ENCODE data around the gene BMX.

The BMX gene

DNA sequence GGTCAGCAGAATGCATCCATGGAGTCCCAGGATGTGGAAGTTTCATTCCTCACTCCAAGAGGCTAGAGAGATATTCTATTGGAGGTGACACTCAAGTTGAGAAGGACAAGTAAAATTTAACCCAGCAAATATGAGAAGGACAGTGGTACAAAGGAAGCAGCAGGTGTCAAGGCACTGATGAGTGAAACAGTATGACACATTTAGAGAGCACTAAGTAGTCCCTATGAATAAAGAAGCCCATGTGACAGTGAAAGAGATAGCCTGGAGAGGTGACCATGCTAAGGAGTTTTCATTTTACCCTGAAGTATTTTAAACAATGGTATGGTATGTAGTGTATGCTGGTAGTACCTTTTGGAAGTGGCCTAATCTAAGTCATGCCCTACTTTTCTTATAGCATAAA, 9.2 kb downstream of the BMX start:
- DNase-seq, result no peak

DNA sequence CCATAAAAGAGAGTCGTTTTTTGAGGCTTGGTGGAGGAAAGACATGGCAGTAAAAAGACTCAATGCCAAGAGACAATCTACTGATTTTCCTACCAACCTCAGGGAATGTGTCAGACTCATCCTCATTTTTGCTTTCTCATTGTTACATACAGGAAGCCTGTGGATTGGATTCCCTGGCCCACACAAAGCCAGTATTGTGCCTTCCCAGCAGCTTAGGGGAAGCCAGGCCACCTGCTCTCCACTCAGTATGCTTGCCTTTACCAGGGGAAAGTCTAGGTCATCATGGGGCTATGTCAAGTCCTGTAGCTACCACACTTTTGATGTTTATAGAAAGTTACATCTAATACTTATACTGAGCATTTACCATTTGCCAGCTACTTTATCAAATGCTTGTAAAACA, 11.0 kb downstream of the BMX start:
- DNase-seq, result no peak

DNA sequence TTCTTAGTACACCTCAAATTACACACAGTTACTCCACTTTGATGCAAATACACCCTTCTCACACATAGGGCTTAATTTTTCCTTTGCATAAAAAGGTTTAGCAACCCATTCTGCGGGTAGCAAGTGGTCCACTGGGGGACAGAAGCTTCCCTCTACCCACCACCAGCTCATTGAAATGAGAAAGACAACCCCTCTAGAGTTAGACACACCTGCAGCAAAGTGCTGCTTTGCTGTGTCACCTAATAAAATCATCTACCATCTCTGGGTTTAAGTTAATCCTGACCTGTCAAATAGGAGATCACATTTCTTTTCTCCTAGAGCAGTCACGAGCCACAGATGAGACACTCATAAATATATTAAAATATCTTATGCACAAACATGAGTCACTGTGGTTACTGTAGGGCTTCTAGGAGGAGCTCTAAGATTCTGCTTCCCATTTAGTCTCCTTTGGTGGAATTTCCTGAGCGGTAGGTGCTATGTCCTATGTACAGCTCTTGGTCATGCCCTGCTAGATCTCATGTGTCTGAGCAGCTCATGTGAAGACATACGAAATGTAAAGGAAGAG, 11.9 kb downstream of the BMX start:
- peak; percentile 15 for DNase-seq

DNA sequence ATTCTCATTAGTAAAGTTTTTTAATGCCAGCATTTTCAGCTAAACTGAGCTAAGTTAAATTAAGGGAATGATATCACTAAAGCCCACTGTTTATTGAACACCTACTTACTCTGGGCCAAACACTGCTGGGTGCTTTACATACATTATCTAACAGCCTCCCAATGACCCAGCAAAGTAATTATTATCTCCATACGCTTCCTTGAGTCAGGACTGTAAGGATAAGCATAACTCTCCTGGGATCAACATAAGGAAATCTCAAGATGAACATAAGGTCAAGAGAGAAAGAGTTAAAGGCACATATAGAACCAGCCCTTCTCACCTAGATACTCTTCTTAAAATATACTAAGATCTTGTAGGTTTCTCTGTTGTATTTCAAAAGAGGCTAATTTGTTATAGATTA, 13.7 kb downstream of the BMX start:
- DNase-seq, result no peak

DNA sequence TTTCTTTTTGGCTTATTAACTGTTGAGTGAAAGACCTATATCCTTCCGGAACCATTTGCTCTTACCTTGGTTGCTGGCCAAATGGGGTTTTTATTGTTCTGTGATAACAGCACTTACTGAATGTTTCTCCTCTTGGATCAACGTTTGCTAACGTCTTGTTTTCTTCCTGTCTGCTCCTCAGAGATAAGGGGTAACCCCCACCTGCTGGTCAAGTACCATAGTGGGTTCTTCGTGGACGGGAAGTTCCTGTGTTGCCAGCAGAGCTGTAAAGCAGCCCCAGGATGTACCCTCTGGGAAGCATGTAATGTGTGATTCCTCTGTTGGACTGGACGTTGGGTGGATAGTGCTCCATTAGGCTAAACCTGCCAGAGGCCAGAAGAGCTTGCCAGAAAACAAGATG, 15.3 kb downstream of the BMX start:
- no peak for DNase-seq

GRCh38 chrX:15522464-15522863, 21.9 kb downstream of the BMX start:
- no peak for DNase-seq

GRCh38 chrX:15523088-15523487, 22.5 kb downstream of the BMX start:
- no peak for DNase-seq

GRCh38 chrX:15524417-15524816, 23.8 kb downstream of the BMX start:
- DNase-seq, result peak; percentile 22

GRCh38 chrX:15525664-15526416, 25.2 kb downstream of the BMX start:
- DNase-seq, result no peak

DNA sequence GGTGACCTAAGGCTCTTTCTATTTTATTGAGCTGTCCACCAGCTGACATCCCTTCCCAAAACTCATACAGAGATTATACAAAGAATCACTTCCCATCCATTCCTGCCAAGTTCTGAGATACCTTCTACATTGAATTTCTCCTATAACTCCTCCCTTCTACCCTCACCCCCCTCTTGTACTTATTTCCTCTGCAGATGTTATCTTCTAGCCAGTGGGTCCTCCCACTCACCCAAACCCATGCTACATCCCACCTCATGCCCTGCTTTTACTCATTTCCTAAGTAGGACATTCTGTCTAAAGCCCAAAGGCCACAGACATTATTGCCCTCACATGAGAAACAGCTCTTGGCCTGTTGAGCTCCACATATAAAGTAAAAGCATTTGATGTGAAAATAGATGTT, 28.6 kb downstream of the BMX start:
- no peak for DNase-seq

DNA sequence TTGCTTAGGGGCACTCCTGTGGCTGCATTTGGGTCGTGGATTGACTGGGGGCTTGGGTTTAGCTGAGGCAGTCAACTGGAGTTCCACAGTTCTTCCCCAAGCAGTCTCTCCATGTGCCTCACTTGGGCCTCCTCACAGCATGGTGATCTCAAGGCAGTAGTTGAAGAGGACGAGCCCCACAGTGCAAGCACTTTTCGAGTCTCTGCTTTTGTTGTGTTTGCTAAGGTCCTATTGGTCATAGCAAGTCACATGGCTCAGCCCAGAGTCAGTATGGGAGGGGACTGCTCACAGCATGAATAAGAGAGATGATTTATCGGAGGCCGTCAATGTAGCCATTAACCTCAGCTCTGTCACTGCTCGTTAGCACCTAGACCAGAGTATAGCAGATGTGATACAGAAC, 29.7 kb downstream of the BMX start:
- no peak for DNase-seq

DNA sequence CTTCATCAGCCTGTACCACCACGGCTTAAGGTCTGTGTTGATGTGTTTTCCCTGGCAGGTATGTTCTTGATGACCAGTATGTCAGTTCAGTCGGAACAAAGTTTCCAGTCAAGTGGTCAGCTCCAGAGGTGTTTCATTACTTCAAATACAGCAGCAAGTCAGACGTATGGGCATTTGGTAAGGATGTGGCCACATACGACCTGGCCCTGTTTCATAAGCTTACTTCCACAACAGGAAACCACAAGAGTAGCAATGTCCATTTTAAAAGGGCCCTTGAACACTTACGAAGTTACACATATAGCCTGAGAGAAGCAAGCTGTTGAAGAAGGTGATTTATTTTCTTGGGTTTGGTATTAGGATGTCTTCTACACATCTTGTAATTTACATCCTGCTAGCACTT, 46.1 kb downstream of the BMX start:
- DNase-seq, result no peak

- no peak for DNase-seq
Observed at GRCh38 chrX:15547356-15547755, 46.7 kb downstream of the BMX start.

DNA sequence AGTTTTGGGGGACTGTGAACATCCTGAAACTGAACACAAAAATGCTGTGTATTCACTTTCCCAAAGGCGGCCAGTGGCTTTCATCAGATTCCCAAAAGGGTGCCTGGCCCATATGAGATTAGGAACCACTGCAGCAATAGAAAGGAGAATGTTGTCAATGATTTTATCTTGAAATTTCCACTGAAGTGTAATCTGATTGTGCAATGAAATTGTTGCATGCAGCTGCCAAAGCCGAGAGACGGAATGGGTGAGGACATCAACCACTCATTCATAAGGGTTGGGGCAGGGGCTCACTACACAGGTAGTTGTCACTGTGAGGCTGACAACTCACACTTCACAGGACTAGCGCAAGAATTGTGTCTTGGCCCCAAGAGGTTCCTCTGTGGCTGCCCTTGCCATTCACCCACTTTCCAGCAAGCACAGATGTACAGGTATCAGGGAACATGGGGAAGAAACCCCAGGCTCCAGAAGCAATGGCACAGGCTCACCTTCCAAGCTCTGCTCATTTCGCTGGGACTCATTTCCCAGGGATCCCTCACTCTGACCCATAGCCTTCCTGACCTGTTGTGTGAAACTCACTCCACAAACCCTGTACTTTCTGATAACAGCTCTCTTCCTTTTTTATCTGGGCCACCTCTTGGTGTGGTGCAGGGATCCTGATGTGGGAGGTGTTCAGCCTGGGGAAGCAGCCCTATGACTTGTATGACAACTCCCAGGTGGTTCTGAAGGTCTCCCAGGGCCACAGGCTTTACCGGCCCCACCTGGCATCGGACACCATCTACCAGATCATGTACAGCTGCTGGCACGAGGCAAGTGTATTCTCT, 48.8 kb downstream of the BMX start:
- no peak for DNase-seq

DNA sequence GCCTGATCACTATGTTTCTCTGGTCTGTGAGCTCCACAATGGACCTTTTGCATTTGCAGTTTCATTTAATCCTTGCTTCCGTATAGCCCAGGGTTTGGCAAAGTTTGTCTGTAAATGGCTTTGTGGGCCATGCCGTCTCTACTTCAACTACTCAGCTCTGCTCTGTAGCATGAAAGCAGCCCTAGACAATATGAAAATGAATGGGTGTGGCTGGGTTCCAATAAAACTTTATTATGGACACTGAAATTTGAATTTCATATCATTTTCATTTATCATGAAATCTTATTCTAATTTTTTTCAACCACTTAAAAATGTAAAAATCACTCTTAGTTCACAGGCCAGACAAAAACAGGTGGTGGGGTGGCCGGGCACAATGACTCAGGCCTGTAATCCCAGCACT, 58.6 kb downstream of the BMX start:
- DNase-seq, result no peak

- no peak for DNase-seq
Observed at GRCh38 chrX:15560924-15561323, 60.3 kb downstream of the BMX start.

DNA sequence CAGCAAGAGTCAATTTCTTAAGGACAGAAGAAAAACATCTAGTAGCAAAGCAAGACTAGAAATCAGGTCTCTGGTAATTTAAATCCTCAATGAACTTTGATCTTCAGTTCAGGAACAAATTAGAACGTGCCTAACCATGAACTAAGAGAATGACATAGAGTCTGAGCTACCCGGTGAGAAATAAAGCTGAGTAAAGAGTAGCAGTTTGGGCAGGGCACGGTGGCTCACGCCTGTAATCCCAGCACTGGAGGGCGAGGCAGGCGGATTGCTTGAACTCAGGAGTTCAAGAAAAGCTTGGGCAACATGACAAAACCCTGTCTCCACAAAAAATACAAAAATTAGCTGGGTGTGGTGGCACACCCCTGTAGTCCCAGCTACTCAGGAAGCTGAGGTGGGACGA, 62.4 kb downstream of the BMX start:
- DNase-seq, result no peak

DNA sequence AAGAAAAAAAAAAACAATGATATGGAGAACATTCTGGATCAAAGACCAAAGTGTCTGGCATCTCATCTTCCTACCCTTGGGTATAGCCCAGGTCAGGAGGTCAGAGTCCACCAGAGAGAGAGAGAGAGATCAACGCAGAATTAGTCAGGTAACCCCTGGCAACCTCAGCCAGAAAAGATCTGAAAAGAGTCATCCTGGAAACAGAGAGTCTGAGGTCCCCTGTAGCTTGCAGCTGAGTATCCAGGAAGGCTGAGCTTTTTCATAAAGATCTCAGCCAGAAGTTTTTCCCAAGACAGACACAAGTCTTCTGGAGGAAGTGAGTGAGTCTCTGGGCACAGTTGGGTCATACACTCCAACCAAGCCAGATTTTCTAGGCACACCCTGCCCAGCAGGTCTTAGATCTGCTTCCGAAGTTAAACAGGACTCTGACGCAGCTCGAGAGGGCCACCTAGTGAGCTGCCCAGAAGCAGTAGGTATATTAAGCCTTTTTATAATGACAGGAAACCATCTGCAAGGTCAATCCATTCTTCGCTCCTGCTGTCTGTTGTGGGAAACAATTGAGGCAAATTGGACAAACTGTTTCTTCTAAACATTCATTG, 64.5 kb downstream of the BMX start:
- DNase-seq, result peak; percentile 29

DNA sequence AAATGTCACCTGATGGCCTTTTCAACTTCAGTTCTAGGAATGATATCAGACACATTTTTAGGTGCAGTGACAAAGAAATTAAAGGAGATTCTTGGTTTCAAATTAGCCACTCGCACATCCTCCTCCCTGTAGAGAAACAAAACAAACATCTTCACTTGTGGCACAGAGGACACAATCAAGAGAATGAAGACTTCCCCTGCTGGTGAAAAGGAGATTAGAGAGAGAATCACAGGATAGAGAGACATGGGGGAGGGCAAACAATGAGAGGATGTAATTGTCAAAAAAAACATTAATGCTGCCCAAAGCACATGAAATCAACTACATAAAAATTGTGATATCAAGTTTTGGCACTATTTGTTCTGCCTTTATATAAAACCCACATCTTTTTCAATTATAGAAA, 65.6 kb downstream of the BMX start:
- no peak for DNase-seq

DNA sequence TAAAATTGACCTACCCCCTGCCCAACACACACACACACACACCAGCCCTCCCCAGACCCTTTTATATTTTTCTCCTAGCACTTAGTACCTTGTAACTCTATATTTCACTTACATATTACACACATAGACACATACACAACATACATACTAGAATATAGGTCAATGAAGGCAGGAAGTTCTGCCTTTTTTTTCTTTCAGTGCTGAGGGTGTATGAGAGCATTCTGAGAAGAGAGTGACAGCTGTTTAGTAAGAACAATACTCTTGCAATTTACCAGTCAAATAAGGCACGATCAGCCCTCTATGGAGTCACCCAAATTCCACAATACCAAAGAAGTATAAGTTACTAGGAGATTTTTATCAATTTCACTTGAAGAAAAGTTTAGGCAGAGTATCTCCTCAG, 66.7 kb downstream of the BMX start:
- DNase-seq, result no peak

- no peak for DNase-seq
Observed at GRCh38 chrX:15567886-15568616, 67.4 kb downstream of the BMX start.

GRCh38 chrX:15570145-15570544, 69.5 kb downstream of the BMX start:
- DNase-seq, result no peak

- DNase-seq, result no peak
Observed at GRCh38 chrX:15574017-15574416, 73.4 kb downstream of the BMX start.
